Epithelial cell of prostate (primary cell): ENCODE data around the gene SLC2A8.

Source experiments
- DNase-seq: peaks from one replicate; pipeline ENCODE4 v3.0.0-alpha.2; 2011; ENCODE audit warnings: low read depth, low spot score
- H3K27ac ChIP-seq: fragments of 450-650 bp; 2 replicates; pipeline ENCODE4 v1.5.1; 2017; ENCODE audit warnings: mild to moderate bottlenecking

The SLC2A8 gene

GRCh38 chr9:127396808-127397645 is at the start of gene SLC2A8:
Gene SLC2A8, plus strand, starts transcription at chr9:127397169. Its CDS starts 62 bp downstream, at chr9:127397231.
- H3K27ac ChIP-seq, result peak within 1 kb of the TSS; percentile 61
- peak; percentile 97 for DNase-seq

GRCh38 chr9:127347831-127348776 is 48.9 kb upstream of the SLC2A8 start:
- peak; percentile 14 for DNase-seq
- H3K27ac ChIP-seq, result no peak overlapping the region

- no peak overlapping the region for H3K27ac ChIP-seq
- DNase-seq, result no peak
Observed at GRCh38 chr9:127349483-127350113, 47.4 kb upstream of the SLC2A8 start.

- DNase-seq, result no peak
- H3K27ac ChIP-seq, result no peak overlapping the region
Observed at GRCh38 chr9:127351182-127352166, 45.5 kb upstream of the SLC2A8 start.

GRCh38 chr9:127353882-127354281 is 43.1 kb upstream of the SLC2A8 start:
- DNase-seq, result no peak
- H3K27ac ChIP-seq, result no peak overlapping the region

- no peak overlapping the region for H3K27ac ChIP-seq
- DNase-seq, result no peak
Observed at GRCh38 chr9:127356906-127357305, 40.1 kb upstream of the SLC2A8 start.

GRCh38 chr9:127358023-127358535 is 38.9 kb upstream of the SLC2A8 start:
- H3K27ac ChIP-seq, result no peak overlapping the region
- no peak for DNase-seq

GRCh38 chr9:127358770-127359169 is 38.2 kb upstream of the SLC2A8 start:
- no peak overlapping the region for H3K27ac ChIP-seq
- no peak for DNase-seq

- peak overlapping the region; percentile 76 for H3K27ac ChIP-seq
- DNase-seq, result no peak
Observed at GRCh38 chr9:127360250-127360649, 36.7 kb upstream of the SLC2A8 start.

GRCh38 chr9:127360829-127361228 is 36.1 kb upstream of the SLC2A8 start:
- H3K27ac ChIP-seq, result peak overlapping the region; percentile 76
- DNase-seq, result no peak

- H3K27ac ChIP-seq, result peak overlapping the region; percentile 76
- peak; percentile 49 for DNase-seq
Observed at GRCh38 chr9:127361561-127361960, 35.4 kb upstream of the SLC2A8 start.

- DNase-seq, result no peak
- H3K27ac ChIP-seq, result no peak overlapping the region
Observed at GRCh38 chr9:127362829-127363228, 34.1 kb upstream of the SLC2A8 start.

- H3K27ac ChIP-seq, result no peak overlapping the region
- DNase-seq, result no peak
Observed at GRCh38 chr9:127365461-127365860, 31.5 kb upstream of the SLC2A8 start.

GRCh38 chr9:127366594-127366993 is 30.4 kb upstream of the SLC2A8 start:
- no peak overlapping the region for H3K27ac ChIP-seq
- no peak for DNase-seq

- H3K27ac ChIP-seq, result no peak overlapping the region
- DNase-seq, result no peak
Observed at GRCh38 chr9:127368852-127369402, 28.0 kb upstream of the SLC2A8 start.

GRCh38 chr9:127369428-127369827 is 27.5 kb upstream of the SLC2A8 start:
- no peak overlapping the region for H3K27ac ChIP-seq
- DNase-seq, result no peak

- no peak for DNase-seq
- H3K27ac ChIP-seq, result no peak overlapping the region
Observed at GRCh38 chr9:127370147-127370579, 26.8 kb upstream of the SLC2A8 start.

- no peak overlapping the region for H3K27ac ChIP-seq
Observed at GRCh38 chr9:127370672-127371648, 26.0 kb upstream of the SLC2A8 start.

More at GRCh38 chr9:127370672-127371648, 26.0 kb upstream of the SLC2A8 start:
- no peak for DNase-seq
